Right renal pelvis (tissue), 4 donors: ENCODE measurements around the gene ZNF787. TPM values are rescaled to one million over a fixed set of nuclear protein-coding genes. Genes with fewer than 3 reads are reported as not detected.

Experiments
- polyA plus RNA-seq, 4 donors: library from polyadenylated mRNA; unstranded; fragments of 120-200 nt; gene quantifications; one replicate each; pipeline ENCODE4 v1.2.1, GENCODE V29; 2013; ENCODE audit not compliant: insufficient read length in 4 of 4

Gene ZNF787
- polyA plus RNA-seq, 4 donors: 14.0 to 26.2 (median 15.3) TPM

Other genes starting within 250 kb of the ZNF787 start
- gene NLRP13, start 189.0 kb downstream of the ZNF787 start, polyA plus RNA-seq: not detected
- under 1 TPM in 1 of 4 donors, not detected in 3; 0.03 TPM for gene NLRP8, start 173.5 kb downstream of the ZNF787 start, polyA plus RNA-seq
- under 1 TPM in 1 of 4 donors, not detected in 3; 0.06 TPM for gene NLRP5, start 134.5 kb downstream of the ZNF787 start, polyA plus RNA-seq
- 10 to 100 TPM; 24.9 to 41.0 (median 27.5) TPM for gene ZNF444, start 20.0 kb upstream of the ZNF787 start, polyA plus RNA-seq
- gene GALP, start 54.7 kb upstream of the ZNF787 start, polyA plus RNA-seq: under 1 TPM in 1 of 4 donors, not detected in 3; 0.43 TPM
- under 1 TPM in 2 of 4 donors, not detected in 2; 0.12 to 0.14 TPM for gene ZSCAN5B, start 76.5 kb upstream of the ZNF787 start, polyA plus RNA-seq
- gene ZSCAN5C, start 81.0 kb upstream of the ZNF787 start, polyA plus RNA-seq: under 1 TPM in 1 of 4 donors, not detected in 3; 0.05 TPM
- gene EDDM13, start 151.5 kb upstream of the ZNF787 start, polyA plus RNA-seq: 1 to 10 TPM in 3 of 4 donors, under 1 TPM in 1; 0.98 to 2.6 (median 2.1) TPM
- 10 to 100 TPM; 11.4 to 13.9 (median 12.9) TPM for gene ZSCAN5A, start 193.5 kb upstream of the ZNF787 start, polyA plus RNA-seq